H1 (cell line): ENCODE measurements around the gene SLFN14. TPM values are rescaled to one million over a fixed set of nuclear protein-coding genes. Genes with fewer than 3 reads are reported as not detected.

ENCODE experiments used
- CBX5 ChIP-seq: fragments of 300-800, 300-1000 bp; sonication (generic); IDR thresholded peaks from 2 replicates; pipeline ENCODE4 v1.7.1; 2016; ENCODE audit warnings: antibody characterized with exemption, low read length, low read depth
- HDAC6 ChIP-seq: IDR thresholded peaks from one replicate; pipeline ENCODE4 v1.7.1; 2012; ENCODE audit warnings: low read depth, mild to moderate bottlenecking, inconsistent platforms, low read length, moderate library complexity
- JUND ChIP-seq: IDR thresholded peaks from 2 replicates; pipeline ENCODE4 v1.6.1; 2011; ENCODE audit warnings: mild to moderate bottlenecking, improper control_type of control experiment, low read length
- RAD21 ChIP-seq, 2 experiments: IDR thresholded peaks in 1 of 2; conservative IDR thresholded peaks in 1 of 2; 2 replicates each; pipeline ENCODE4 v1.6.1; 2011; ENCODE audit warnings: low read depth in 2 of 2, low read length in 2 of 2, improper control_type of control experiment in 1 of 2, inconsistent platforms in 1 of 2, mild to moderate bottlenecking in 1 of 2, moderate library complexity in 1 of 2
- SRF ChIP-seq: IDR thresholded peaks from 2 replicates; pipeline ENCODE4 v1.6.1; 2011; ENCODE audit warnings: mild to moderate bottlenecking, low read depth, low read length, moderate library complexity
- SUZ12 ChIP-seq: fragments of 200-600 bp; sonication (generic); IDR thresholded peaks from 2 replicates; pipeline ENCODE4 v1.6.1; 2012; ENCODE audit warnings: mild to moderate bottlenecking, inconsistent platforms, low read length, moderate library complexity, mixed read lengths
- TCF12 ChIP-seq: IDR thresholded peaks from 2 replicates; pipeline ENCODE4 v1.6.1; 2011; ENCODE audit warnings: low read depth, mild to moderate bottlenecking, low read length
- polyA plus RNA-seq, 7 experiments: library from polyadenylated mRNA; depleted of rRNA in 3 of 7; stranded (reverse) in 5 of 7; unstranded in 2 of 7; fragments of >200 nt in 5 of 7; fragments of 200-250 nt in 2 of 7; gene quantifications; 1 replicate in 5 of 7; 2 replicates in 1 of 7; 4 replicates in 1 of 7; pipeline versions ENCODE4 v1.2.1 to v1.2.3, GENCODE V29; 2011 to 2013; ENCODE audit warnings: missing spikeins in 2 of 7, mixed read lengths in 2 of 7
- total RNA-seq: library from RNA; stranded (reverse); fragmentation: NEBNext Ultra II Directional; extraction: Animal tissue kit (Norgen Biotek cat#: 25700); gene quantifications from 2 replicates; pipeline ENCODE4 v1.2.1, GENCODE V29; 2021
- TF ChIP-seq, protein P1 (sequence below), 3 experiments: IDR thresholded peaks; 1 replicate in 2 of 3; 2 replicates in 1 of 3; pipeline versions ENCODE4 v1.5.1 to v1.6.1; 2011; ENCODE audit warnings: low read length in 3 of 3, mild to moderate bottlenecking in 3 of 3, inconsistent platforms in 2 of 3, low read depth in 1 of 3, moderate library complexity in 1 of 3; ENCODE audit not compliant: insufficient read depth in 1 of 3; ENCODE audit errors: control extremely low read depth in 1 of 3

Gene SLFN14
- total and polyA plus RNA-seq, 2 of the 8 experiments (the other 6 are each of a cell fraction or from before 2014, with no cell fraction given), result 0.03 TPM; not detected in 1

DNA sequence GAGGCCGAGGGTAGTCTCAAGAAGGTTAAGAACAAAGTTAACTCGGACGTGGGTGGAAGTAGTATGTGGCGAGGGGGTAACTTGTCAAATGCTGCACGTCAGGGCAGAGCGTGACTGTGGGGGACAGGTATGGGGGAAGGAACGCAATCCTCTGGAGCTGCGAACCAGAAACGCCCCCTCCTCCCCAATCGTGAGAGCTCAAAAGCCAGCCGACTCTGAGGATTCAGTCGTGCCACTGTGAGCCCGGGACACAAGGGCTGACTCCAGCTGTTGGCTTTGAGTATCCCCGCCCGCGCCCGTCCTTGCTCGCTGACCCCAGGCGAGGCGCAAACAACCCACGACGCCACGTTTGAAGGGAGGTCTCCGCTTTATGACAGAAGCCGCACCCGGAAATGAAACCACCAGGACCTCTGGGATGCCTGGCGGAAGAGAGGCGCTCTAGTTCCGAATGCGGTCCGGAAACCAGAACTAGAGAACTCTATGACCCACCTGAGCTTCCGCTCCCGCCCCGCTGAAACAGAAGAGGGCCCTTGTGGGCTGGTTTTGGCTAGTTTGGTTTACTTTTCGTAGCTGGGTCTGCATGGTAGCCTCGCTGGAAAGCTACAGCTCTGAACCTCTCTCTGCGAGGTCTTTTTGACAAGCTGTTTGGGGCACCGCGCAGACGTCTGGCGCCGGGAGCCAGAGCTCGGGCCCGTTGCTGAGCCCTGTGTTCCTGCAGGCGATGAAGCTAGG is 17.7 kb upstream of the SLFN14 start, which contains the start of gene PEX12 (continued):
- TF ChIP-seq, protein P1, sequence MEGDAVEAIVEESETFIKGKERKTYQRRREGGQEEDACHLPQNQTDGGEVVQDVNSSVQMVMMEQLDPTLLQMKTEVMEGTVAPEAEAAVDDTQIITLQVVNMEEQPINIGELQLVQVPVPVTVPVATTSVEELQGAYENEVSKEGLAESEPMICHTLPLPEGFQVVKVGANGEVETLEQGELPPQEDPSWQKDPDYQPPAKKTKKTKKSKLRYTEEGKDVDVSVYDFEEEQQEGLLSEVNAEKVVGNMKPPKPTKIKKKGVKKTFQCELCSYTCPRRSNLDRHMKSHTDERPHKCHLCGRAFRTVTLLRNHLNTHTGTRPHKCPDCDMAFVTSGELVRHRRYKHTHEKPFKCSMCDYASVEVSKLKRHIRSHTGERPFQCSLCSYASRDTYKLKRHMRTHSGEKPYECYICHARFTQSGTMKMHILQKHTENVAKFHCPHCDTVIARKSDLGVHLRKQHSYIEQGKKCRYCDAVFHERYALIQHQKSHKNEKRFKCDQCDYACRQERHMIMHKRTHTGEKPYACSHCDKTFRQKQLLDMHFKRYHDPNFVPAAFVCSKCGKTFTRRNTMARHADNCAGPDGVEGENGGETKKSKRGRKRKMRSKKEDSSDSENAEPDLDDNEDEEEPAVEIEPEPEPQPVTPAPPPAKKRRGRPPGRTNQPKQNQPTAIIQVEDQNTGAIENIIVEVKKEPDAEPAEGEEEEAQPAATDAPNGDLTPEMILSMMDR (IDR thresholded peaks at IDR 0.05; ENCODE audit: control extremely low read depth in 1 of 3, insufficient read depth in 1 of 3, low read depth in 1 of 3, low read length in 3 of 3), result no peak
- TF ChIP-seq HDAC6 (no peak), SRF (no peak), SUZ12 (no peak), RAD21 (IDR thresholded peaks at IDR 0.05 in 1 of 2, conservative IDR thresholded peaks at IDR 0.05 in 1 of 2; ENCODE audit: low read depth in 2 of 2, low read length in 2 of 2) (no peak; a peak in 1 of 4 replicates), JUND (no peak), CBX5 (no peak), TCF12 (no peak)
